Ovary (tissue), 9 donors: Measurements from ENCODE around the gene VAC14. TPM values are rescaled to one million over a fixed set of nuclear protein-coding genes. Genes with fewer than 3 reads are reported as not detected.

ENCODE experiments used
- DNase-seq, 5 donors: peaks; one replicate each; pipeline ENCODE4 v3.0.0-alpha.2; 2019 to 2020
- H3K27ac ChIP-seq, 2 donors: fragments of 200-600 bp; one replicate each; pipeline versions ENCODE4 v1.5.1 to v1.8.0; 2019 to 2022
- H3K27me3 ChIP-seq: fragments of 200-600 bp; one replicate; pipeline ENCODE4 v1.8.0; 2022
- H3K36me3 ChIP-seq: fragments of 200-600 bp; sonication (generic); one replicate; pipeline ENCODE4 v1.5.1; 2019
- H3K4me1 ChIP-seq: one replicate; pipeline ENCODE4 v1.8.1; 2013; ENCODE audit warnings: mild to moderate bottlenecking, moderate library complexity; ENCODE audit not compliant: insufficient read depth
- H3K4me3 ChIP-seq: fragments of 200-600 bp; sonication (generic); one replicate; pipeline ENCODE4 v1.5.1; 2017
- H3K9me3 ChIP-seq, 2 donors: fragments of 200-600 bp in 1 of 2; sonication (generic) in 1 of 2; one replicate each; pipeline versions ENCODE4 v1.5.1 to v1.8.1; 2013 to 2019; ENCODE audit warnings: mild to moderate bottlenecking in 1 of 2, moderate library complexity in 1 of 2
- CTCF ChIP-seq, 3 donors: fragments of 450-650 bp in 2 of 3; fragments of 200-600 bp in 1 of 3; IDR thresholded peaks; one replicate each; pipeline versions ENCODE4 v1.5.1 to v1.8.0; 2016 to 2022; ENCODE audit warnings: antibody characterized with exemption in 3 of 3, mild to moderate bottlenecking in 1 of 3
- EP300 ChIP-seq: sonication (generic); formaldehyde crosslinking; IDR thresholded peaks from one replicate; pipeline ENCODE4 v1.6.1; 2017; ENCODE audit warnings: antibody characterized with exemption
- POLR2A ChIP-seq: fragments of 450-650 bp; IDR thresholded peaks from one replicate; pipeline ENCODE4 v1.6.1; 2017; ENCODE audit warnings: antibody characterized with exemption, mild to moderate bottlenecking, moderate library complexity
- WGBS, 3 donors: extraction: QIAGEN DNeasy Blood & Tissue Kit in 1 of 3; methylation state at CpG; one replicate each; pipeline versions ENCODE4 v1.1.5 to v1.1.7; 2013 to 2017; 5-methylcytosine and 5-hydroxymethylcytosine counted together
- intact Hi-C, 4 donors: fragments of 100-400 bp; cut with DNase I; formaldehyde crosslinking; loops; one replicate each; pipeline versions ENCODE4 v1.11.0 to v1.15.1; 2022 to 2023
- polyA plus RNA-seq, 2 donors: library from polyadenylated mRNA; stranded (reverse); fragments of 200-250 nt in 1 of 2; fragments of 350-450 nt in 1 of 2; fragmentation: Illumina TruSeq in 1 of 2; extraction: RNeasy Lipid Tissue Mini Kit (QIAGEN cat#74804) in 1 of 2; gene quantifications; one replicate each; pipeline ENCODE4 v1.2.3, GENCODE V29; 2013 to 2014
- total RNA-seq, 7 donors: library from RNA; depleted of rRNA in 2 of 7; stranded (reverse); fragments of >200 nt in 2 of 7; fragmentation: NEBNext Ultra II Directional in 3 of 7; extraction: Animal tissue kit (Norgen Biotek cat#: 25700) in 3 of 7; gene quantifications; one replicate each; pipeline versions ENCODE4 v1.1.0 to v1.2.4, GENCODE V29; 2016 to 2023
- donor health status: DM: no; HTN: no; CAD: no; lungs with moderate emphysema.
- donor health status: DM: no; HTN: no; CAD: no.
- donor health status: Bipolar disorder and iron deficiency.
- donor health status: DM: yes; HTN: yes; CAD: no.
- donor health status: DM: no; HTN: no; CAD: no.
- donor health status: DM: yes; HTN: yes; CAD: no.

Gene VAC14
- total and polyA plus RNA-seq, 9 donors = 9.9 to 32.4 (median 21.1) TPM

- intact Hi-C loops = loop anchor here in 1 of 4 donors (2.0 kb wide), 1 partner anchor 25 kb away; no protein-coding TSS in a partner anchor
- Histone ChIP-seq H3K27ac (peak overlapping the region; percentile 49 to 86), H3K9me3 (no peaks in the 10 kb centered on the region), H3K36me3 (no peaks in the 10 kb centered on the region), H3K4me1 (peaks cover 26% of the 10 kb centered on the region), H3K4me3 (no peak overlapping the region), H3K27me3 (no peaks in the 10 kb centered on the region)
- DNase-seq = peak in 4 of 5 donors; percentile 70 to 79 (median 72)
- TF ChIP-seq CTCF (IDR thresholded peaks at IDR 0.05) (no peak), EP300 (no peak), POLR2A (no peak)
- 24 to 36% (median 30%) methylated on average over 30 to 31 of the region's 31 CpGs for whole genome bisulfite sequencing, 3 donors
These were observed 74.8 kb downstream of the VAC14 start for GRCh38 chr16:70725912-70726828.

GRCh38 chr16:70725024-70725911 is 75.7 kb downstream of the VAC14 start:
- H3K27ac ChIP-seq = peak overlapping the region; percentile 49 to 86
- H3K4me3 ChIP-seq = no peak overlapping the region
- 42 to 45% (median 43%) methylated on average over 22 of the region's 22 CpGs for WGBS, 3 donors
- H3K9me3 ChIP-seq = no peaks in the 10 kb centered on the region
- H3K36me3 ChIP-seq = no peaks in the 10 kb centered on the region
- TF ChIP-seq EP300 = no peak
- no peak for TF ChIP-seq CTCF (IDR thresholded peaks at IDR 0.05)
- no peak for TF ChIP-seq POLR2A
- peaks cover 26% of the 10 kb centered on the region for H3K4me1 ChIP-seq
- intact Hi-C loops = no loop called here
- no peaks in the 10 kb centered on the region for H3K27me3 ChIP-seq
- peak; percentile 53 to 79 (median 68) for DNase-seq

GRCh38 chr16:70724146-70725023 is 76.6 kb downstream of the VAC14 start:
- no peak for TF ChIP-seq POLR2A
- TF ChIP-seq CTCF (IDR thresholded peaks at IDR 0.05) = no peak
- TF ChIP-seq EP300 = no peak
- Histone ChIP-seq H3K36me3 (no peaks in the 10 kb centered on the region), H3K27me3 (no peaks in the 10 kb centered on the region), H3K9me3 (no peaks in the 10 kb centered on the region), H3K4me3 (no peak overlapping the region), H3K27ac (peak overlapping the region; percentile 49 to 86), H3K4me1 (peaks cover 26% of the 10 kb centered on the region)
- DNase-seq = no peak
- intact Hi-C loops = no loop called here
- WGBS, 3 donors = 92 to 95% (median 94%) methylated on average over 15 of the region's 15 CpGs

GRCh38 chr16:70723740-70724145 is 77.2 kb downstream of the VAC14 start:
- Histone ChIP-seq H3K27ac (no peak overlapping the region), H3K27me3 (no peaks in the 10 kb centered on the region), H3K4me1 (peaks cover 26% of the 10 kb centered on the region), H3K36me3 (no peaks in the 10 kb centered on the region), H3K9me3 (no peaks in the 10 kb centered on the region), H3K4me3 (no peak overlapping the region)
- intact Hi-C loops = no loop called here
- TF ChIP-seq EP300 (no peak), CTCF (IDR thresholded peaks at IDR 0.05) (no peak)
- 91 to 95% (median 91%) methylated on average over 6 of the region's 6 CpGs for WGBS, 3 donors
- DNase-seq = no peak
